ENCODE data around the gene TBRG4. TPM values are rescaled to one million over a fixed set of nuclear protein-coding genes. Genes with fewer than 3 reads are reported as not detected.

Gene TBRG4
- total RNA-seq, 1 donor from 2014 or later, result 71.2 TPM

DNA sequence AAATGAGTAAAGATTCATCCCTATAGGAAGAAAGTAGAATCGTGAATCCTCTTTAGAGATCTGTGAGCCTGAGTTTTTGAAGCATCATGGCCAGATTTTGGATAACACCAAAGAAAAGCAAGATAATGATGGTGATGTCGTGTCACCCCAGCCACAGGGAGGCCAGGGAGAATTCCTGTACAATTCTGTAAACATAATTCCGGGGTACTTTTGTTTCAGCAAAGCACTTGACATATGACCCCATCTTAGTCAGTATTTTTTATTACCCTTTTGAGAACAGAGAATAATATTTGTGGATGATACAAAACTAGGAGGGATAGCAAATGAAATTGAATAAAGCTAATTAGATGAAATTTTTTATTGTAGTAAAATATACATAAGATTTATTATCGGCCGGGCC, 56.5 kb downstream of the TBRG4 start:
- Histone ChIP-seq H3K27ac (no peak overlapping the region), H3K4me1 (no peaks in the 10 kb centered on the region), H3K9me3 (no peaks in the 10 kb centered on the region), H3K36me3 (no peaks in the 10 kb centered on the region), H3K27me3 (no peaks in the 10 kb centered on the region), H3K4me3 (no peak overlapping the region)
- TF ChIP-seq, protein P1, sequence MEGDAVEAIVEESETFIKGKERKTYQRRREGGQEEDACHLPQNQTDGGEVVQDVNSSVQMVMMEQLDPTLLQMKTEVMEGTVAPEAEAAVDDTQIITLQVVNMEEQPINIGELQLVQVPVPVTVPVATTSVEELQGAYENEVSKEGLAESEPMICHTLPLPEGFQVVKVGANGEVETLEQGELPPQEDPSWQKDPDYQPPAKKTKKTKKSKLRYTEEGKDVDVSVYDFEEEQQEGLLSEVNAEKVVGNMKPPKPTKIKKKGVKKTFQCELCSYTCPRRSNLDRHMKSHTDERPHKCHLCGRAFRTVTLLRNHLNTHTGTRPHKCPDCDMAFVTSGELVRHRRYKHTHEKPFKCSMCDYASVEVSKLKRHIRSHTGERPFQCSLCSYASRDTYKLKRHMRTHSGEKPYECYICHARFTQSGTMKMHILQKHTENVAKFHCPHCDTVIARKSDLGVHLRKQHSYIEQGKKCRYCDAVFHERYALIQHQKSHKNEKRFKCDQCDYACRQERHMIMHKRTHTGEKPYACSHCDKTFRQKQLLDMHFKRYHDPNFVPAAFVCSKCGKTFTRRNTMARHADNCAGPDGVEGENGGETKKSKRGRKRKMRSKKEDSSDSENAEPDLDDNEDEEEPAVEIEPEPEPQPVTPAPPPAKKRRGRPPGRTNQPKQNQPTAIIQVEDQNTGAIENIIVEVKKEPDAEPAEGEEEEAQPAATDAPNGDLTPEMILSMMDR (IDR thresholded peaks at IDR 0.05), result no peak
- TF ChIP-seq POLR2AphosphoS5 (IDR thresholded peaks at IDR 0.05; ENCODE audit: insufficient read depth in 1 of 2, low read depth in 1 of 2) (no peak), POLR2A (IDR thresholded peaks at IDR 0.05) (no peak)
- DNase-seq (ENCODE audit: extremely low spot score in 2 of 2), result no peak
- intact Hi-C loops (cut with DNase I), result no loop called here

DNA sequence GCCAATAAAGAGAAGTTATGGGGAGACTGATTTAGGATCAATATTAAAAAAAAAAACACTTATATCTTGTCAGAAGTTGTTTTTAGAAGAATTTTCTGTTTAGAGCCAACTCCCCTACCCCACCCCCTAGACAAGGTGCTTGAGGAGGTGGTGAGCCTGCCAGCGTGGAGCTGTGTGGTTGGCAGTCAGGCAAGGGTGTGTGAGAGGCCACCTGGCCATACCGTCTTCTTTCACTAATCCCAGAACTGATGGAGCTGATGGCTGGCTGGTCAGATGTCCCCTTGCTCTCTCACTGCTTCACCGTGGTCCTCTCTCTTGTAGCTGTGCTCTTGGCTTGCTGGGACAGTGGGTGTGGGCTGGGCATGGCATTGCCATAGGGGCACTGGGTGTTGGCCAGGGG, 57.1 kb downstream of the TBRG4 start:
- no peak for DNase-seq (ENCODE audit: extremely low spot score in 2 of 2)
- Histone ChIP-seq H3K4me1 (no peaks in the 10 kb centered on the region), H3K9me3 (no peaks in the 10 kb centered on the region), H3K27me3 (no peaks in the 10 kb centered on the region), H3K36me3 (no peaks in the 10 kb centered on the region), H3K27ac (no peak overlapping the region), H3K4me3 (no peak overlapping the region)
- intact Hi-C loops (cut with DNase I), result no loop called here
- TF ChIP-seq, protein P1 (IDR thresholded peaks at IDR 0.05), result no peak
- TF ChIP-seq POLR2A (IDR thresholded peaks at IDR 0.05) (no peak), POLR2AphosphoS5 (IDR thresholded peaks at IDR 0.05; ENCODE audit: insufficient read depth in 1 of 2, low read depth in 1 of 2) (no peak)

DNA sequence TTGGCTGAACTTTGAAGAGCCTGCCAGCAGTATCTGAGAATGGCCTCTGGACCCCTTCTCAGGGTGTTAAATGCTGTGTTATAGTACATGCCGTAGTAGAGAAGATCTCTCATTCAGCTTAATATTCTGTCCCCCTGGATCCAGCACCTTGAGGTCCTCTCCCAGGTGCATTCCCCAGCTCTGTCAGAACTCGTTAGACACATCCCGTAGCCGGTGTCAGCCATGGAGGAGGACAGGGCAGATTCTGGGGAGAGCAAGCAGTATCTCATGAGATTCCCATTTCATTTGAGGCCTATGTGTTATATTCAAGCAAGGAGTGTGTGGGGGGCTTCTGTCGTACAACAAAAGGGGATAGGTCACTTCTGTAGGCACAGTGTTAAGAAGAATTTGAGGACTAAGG, 57.6 kb downstream of the TBRG4 start:
- H3K4me1 ChIP-seq, result no peaks in the 10 kb centered on the region
- DNase-seq (ENCODE audit: extremely low spot score in 2 of 2), result no peak
- H3K27ac ChIP-seq, result no peak overlapping the region
- intact Hi-C loops (cut with DNase I), result no loop called here
- H3K36me3 ChIP-seq, result no peaks in the 10 kb centered on the region
- TF ChIP-seq POLR2AphosphoS5 (IDR thresholded peaks at IDR 0.05; ENCODE audit: insufficient read depth in 1 of 2, low read depth in 1 of 2) (no peak), POLR2A (IDR thresholded peaks at IDR 0.05) (no peak)
- TF ChIP-seq, protein P1 (IDR thresholded peaks at IDR 0.05), result no peak
- no peaks in the 10 kb centered on the region for H3K9me3 ChIP-seq
- no peaks in the 10 kb centered on the region for H3K27me3 ChIP-seq
- H3K4me3 ChIP-seq, result no peak overlapping the region

DNA sequence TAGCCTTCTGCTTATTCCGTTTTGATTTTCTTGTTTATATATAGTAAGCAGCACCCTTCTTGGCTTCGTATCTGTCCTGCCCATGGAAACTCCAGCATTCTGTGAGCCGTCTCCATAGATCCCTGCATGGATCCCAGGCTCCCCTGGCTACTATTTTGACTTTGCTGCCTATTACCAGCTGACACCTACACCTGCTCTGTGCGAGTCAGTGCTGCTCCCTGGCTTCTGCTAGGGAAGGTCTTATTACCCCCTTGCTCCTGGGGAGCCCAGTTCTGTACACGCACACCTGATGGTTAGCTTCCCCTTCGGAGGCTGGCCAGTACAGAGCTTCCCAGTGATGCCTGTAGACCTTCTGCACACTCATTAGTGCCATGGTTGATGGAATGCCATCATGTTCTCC, 58.1 kb downstream of the TBRG4 start:
- Histone ChIP-seq H3K4me3 (no peak overlapping the region), H3K27me3 (no peaks in the 10 kb centered on the region), H3K27ac (no peak overlapping the region), H3K9me3 (no peaks in the 10 kb centered on the region), H3K4me1 (no peaks in the 10 kb centered on the region), H3K36me3 (no peaks in the 10 kb centered on the region)
- intact Hi-C loops (cut with DNase I), result no loop called here
- DNase-seq (ENCODE audit: extremely low spot score in 2 of 2), result no peak
- TF ChIP-seq, protein P1 (IDR thresholded peaks at IDR 0.05), result no peak
- TF ChIP-seq POLR2AphosphoS5 (IDR thresholded peaks at IDR 0.05; ENCODE audit: insufficient read depth in 1 of 2, low read depth in 1 of 2) (no peak), POLR2A (IDR thresholded peaks at IDR 0.05) (no peak)

DNA sequence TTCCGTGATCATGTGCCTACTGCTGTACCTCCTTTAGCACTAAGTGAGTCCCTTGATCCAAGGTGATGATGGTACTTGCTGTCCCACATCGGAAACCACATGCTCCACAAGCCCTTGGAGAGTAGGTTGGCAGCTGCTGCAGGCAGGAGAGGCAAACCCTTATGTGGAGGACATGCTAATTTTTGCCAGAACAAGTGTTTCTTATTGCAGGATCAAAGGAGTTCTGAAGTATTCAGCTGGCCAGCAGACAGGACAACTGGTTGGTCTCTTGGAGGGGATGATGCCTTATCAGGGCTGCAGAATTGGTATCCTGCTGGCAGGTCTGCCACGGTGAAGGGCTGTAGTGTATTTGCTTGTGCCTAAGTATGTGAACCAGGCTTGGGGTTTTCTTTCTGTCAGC, 59.5 kb downstream of the TBRG4 start:
- H3K9me3 ChIP-seq, result no peaks in the 10 kb centered on the region
- H3K27ac ChIP-seq, result no peak overlapping the region
- H3K4me1 ChIP-seq, result no peaks in the 10 kb centered on the region
- no peak overlapping the region for H3K4me3 ChIP-seq
- no peak for TF ChIP-seq POLR2A (IDR thresholded peaks at IDR 0.05)
- TF ChIP-seq, protein P1 (IDR thresholded peaks at IDR 0.05), result no peak
- TF ChIP-seq POLR2AphosphoS5 (IDR thresholded peaks at IDR 0.05; ENCODE audit: insufficient read depth in 1 of 2, low read depth in 1 of 2), result no peak
- intact Hi-C loops (cut with DNase I), result no loop called here
- DNase-seq (ENCODE audit: extremely low spot score in 2 of 2), result no peak
- H3K36me3 ChIP-seq, result no peaks in the 10 kb centered on the region
- no peaks in the 10 kb centered on the region for H3K27me3 ChIP-seq

Measured in vagina (tissue), 2 donors.